Daoy (cell line): Measurements from ENCODE around the gene ECSCR. TPM values are rescaled to one million over a fixed set of nuclear protein-coding genes. Genes with fewer than 3 reads are reported as not detected.
"Not testable (repeated sequence)": the region's sequence is repeated elsewhere in the genome, so short reads cannot be mapped to it uniquely, and the experiment has no call there.

Experiments used
- DNase-seq: peaks from one replicate; pipeline ENCODE4 v3.0.0-alpha.2; 2015; ENCODE audit warnings: low read depth
- total RNA-seq: library from RNA; depleted of rRNA; stranded (reverse); fragments of >200 nt; shearing (Covaris generic); gene quantifications from 2 replicates; pipeline ENCODE4 v1.2.3, GENCODE V29; 2014

The ECSCR gene
- total RNA-seq, 1 experiment from 2014 or later: 0.23 TPM

DNA sequence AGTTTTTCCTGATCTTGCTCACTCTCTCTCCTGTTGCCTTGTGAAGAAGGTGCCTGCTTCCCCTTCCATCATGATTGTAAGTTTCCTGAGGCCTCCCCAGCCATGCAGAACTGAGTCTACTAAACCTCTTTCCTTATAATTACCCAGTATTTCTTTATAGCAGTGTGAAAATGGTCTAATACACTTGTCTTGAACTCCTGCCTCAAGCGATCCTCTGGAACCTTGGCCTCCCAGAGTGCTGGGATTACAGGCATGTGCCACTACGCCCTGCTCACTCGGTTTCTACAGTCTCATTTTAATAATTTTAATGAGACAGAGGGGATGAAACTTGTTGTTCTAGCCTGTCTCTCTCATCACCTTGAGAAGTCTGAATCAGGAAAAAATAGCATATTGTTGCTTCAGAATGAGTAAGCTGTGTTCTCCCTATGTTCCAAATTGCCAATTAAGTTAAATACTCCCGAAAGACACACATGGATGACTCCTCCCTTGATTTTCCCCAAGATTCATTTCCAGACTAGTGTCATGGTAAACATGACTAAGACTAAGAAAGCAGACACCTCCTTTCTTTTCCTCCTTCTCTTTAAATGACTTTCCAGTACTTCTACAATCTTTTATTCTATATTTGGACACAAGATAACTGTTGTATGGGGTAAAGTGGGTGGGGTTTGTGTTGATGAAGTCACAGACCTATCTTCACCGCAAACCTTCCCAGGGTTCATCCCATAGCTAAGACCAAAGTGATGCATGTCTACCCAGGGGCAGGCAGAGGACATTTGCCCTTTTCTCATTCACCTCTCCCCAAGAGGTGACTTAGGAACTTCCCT, 15.4 kb downstream of the ECSCR start:
- DNase-seq: no peak

DNA sequence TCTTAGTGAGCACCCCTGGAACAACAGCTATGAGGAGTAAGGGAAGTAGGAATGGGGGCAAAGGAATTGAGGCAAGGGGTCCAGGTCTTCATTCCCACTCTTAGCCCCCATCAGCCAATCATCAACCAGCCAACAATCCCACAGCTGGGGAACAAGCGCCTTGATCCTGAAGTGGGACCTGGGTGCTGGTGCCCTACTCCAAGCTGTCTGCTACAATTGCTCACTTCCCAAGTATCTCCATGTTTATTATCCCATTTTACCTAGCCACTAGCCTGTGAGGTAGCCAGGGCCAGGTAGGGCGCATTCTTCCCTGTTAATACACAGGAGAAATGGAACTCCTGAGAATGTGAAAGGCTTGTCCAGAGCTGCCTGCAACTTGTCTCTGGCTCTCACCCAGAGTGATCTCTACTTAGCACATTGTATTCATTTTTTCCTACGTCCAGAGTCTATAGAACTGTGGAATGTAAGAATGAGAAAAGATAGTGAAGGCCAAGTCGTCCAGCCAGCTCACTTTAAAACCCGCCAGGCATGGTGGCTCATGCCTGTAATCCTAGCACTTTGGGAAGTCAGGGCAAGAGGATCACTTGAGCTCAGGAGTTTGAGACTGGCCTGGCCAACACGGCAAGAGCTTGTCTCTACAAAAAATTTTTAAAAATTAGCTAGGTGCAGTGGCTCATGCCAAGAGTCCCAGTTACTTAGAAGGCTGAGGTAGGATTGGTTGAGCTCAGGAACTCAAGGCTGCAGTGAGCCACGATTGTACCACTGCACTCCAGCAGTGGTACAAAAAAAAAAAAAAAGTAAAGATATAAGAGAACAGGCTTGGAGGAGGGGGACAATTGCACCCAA, 17.0 kb downstream of the ECSCR start:
- DNase-seq: no peak

DNA sequence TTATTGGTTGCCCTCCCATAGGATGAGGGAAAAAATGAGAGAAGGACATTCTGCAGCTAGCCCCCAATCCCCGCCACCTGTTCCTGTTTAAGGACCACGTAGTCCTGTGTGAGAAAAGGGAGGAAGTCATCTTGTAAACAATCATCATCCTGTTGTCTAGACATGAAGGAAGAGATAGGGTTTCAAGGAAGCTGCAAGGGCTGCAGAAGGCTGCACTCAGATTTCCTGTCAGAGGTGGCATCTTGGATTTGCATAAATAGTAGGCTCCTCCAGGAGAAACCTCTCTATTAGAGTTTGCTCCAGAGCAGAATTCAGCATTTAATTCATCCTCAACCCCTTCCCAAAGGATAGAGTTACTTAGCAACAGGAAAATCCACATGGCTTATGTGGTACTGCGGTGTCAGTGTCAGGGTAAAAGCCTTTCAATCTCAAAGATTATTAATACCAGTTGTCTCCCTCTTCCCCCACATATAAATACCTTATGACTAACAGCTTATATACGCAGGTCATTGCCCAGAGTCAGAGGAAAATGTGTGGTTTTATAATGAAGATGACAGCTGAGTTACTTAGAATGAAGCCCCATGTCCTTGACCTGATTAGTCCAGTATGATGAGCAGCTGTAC, 18.6 kb downstream of the ECSCR start:
- DNase-seq: peak; percentile 57

DNA sequence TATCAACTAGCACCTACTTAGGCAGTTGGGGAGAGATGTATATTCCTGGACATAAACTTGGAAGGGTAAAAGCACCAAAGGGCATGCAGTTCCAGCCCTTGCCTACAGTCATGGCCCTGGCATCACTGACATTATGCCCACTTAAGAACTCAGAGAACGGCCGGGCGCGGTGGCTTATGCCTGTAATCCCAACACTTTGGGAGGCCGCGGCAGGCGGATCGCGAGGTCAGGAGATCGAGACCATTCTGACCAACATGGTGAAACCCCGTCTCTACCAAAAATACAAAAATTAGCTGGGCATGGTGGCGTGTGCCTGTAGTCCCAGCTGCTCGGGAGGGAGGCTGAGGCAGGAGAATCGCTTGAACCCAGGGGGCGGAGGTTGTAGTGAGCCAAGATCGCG, 22.1 kb downstream of the ECSCR start:
- DNase-seq: not testable (repeated sequence)

DNA sequence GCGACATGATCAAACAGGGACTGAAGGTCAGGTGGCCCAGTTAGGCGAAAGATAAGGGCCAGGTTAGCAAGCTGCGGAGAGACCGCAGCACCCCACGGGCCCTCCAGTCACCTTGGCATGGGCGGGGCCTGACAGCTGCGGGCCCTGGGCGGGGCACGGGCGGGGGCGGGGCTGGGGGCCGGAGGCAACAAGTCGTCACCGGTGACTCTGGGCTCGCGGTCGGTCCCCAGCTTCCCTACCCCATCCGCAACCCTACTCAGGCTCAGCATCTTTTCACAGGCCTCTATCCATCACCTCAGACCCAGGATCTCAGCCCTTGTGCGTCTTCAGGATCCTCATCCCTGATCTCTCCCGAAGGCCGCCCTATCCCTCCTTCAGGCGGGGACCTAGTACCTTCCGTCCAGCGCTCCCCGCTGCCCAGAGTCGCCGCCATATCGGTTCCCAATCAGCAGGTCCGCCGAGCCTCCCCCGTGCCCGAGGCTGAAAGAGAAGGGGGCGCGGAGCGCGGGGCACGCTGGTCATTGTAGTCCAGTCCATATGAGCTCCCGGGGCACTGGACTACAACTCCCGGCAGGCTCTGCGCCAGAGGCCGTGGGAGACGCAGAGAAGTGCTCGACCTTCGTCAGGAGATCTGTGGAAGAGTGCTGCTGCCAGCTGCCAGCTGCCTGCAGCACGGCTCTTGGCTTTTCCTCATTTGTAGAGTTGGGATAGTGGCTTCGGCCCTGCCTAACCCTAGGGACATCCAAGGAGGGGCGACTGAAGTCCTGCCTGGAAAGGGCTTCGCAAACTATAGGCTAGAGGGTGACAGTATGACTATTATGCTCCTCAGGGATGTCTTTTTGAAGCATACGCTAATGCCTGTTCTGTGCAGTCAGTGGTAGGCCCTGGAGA, 23.3 kb downstream of the ECSCR start, which contains the start of gene DNAJC18:
Gene DNAJC18 (minus strand): TSS at position 513 of the 891 bp plus-strand sequence. CDS start 80 bp downstream, at position 433.
- peak; percentile 93 for DNase-seq

DNA sequence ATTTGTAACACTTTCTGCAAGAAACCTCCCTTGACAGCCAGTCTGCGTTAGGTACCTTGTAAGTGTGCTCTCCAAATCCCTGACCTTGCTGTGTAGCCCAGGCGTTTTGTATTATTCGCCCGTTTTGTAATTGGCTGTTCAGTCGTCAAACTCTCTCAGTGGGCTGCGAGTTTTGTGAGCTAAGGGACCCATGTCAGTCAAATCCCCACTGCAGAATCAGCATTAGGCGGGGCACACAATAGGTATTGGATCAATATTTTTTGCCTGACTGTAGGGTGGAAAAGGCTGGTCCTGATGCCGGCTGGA, 23.9 kb downstream of the ECSCR start:
- no peak for DNase-seq

DNA sequence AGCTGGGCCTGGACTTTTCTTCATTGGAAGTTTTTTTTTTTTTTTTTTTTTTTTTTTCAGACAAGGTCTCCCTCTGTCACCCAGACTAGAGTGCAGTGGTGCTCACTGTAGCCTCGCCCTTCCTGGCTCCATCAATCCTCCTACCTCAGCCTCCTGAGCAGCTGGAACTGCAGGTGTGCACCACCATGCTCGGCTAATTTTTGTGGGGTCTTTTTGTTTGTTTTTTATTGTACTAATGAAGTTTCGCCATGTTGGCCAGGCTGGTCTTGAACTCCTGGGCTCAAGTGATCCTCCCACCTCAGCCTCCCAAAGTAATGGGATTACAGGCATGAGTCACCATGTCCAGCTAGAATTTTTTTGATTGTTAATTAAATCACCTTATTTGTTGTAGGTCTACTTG, 26.9 kb downstream of the ECSCR start:
- no peak for DNase-seq

DNA sequence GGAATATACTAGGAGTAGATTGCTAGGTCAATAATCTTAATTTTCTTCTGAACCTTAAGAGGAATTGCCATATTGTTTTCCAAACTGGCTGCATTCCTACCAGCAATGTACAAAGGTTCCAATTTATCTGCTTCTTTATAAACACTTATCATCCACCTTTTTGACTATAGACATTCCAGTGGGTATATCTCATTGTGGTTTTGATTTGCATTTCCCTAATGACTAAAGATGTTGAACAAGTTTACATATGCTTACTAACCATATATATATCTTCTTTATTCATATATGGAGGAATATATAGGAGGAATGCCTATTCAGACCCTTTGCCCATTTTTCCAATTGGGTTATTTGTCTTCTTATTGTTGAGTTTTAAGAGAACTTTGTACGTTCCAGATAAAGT, 30.8 kb downstream of the ECSCR start:
- DNase-seq: no peak

DNA sequence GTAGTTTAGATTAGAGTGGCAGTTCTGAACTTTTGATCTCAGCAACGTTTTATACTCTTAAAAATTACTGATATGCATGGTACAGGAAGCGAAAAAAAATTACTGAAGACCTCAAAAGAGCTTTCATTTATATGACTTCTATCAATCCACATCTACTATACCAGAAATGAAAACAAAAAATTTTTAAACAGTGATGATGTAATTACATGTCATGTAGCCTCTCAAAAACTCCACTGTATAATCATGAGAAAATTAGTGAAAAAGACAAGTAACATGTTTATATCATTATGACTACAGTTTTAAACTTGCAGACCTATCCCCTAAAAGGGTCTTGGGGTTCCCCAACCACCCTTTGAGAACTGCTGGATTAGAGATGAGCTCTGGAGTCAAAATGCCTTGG, 32.5 kb downstream of the ECSCR start:
- no peak for DNase-seq

DNA sequence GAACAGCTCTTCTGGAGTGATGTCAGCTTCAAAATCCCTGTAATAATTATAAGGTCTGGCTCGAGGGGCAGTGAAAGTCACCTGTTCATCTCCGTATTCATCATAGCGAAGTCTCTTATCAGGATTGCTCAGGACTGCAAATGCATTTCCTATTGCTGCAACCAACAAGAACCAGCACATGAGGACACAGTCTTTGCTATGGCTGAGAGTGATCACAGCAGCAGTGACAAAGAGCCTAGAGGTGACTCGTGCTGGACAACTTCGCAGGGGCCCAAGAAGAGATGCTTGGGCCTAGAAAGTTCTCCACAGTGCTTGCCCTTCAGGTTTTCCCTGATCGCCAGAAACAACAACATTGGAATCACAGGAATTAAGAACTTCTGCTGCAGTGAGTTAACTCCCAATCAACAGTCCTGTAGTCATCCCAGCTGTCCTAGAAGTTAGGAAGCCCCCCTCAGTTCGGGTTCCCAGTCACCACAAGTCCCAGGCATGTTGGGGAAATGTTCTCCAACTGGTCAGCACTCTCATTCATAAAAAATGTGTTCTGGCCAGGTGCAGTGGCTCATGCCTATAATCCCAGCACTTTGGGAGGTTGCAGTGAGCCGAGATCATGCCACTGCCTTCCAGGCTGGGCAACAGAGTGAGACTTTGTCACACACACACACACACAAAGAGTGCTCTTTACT, 36.2 kb downstream of the ECSCR start:
- no peak for DNase-seq

DNA sequence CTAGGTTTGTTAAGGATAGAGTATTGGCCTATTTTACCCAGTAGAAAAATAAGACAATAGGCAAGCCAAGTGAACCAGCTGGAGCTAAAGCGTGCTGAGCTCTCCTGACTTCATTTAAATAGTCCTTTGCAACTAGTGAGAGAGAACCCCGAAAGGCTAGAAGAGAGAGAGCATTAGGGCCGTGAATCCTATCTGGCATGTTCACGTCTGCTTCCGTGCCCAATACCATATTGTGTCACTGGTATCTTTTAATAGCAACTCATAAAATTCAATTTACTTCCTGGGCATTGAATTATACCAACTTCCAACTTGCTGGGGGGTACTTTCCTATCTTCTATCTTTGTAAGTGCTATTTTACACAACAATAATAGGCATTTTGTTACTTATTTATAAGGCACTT, 37.0 kb downstream of the ECSCR start:
- no peak for DNase-seq

DNA sequence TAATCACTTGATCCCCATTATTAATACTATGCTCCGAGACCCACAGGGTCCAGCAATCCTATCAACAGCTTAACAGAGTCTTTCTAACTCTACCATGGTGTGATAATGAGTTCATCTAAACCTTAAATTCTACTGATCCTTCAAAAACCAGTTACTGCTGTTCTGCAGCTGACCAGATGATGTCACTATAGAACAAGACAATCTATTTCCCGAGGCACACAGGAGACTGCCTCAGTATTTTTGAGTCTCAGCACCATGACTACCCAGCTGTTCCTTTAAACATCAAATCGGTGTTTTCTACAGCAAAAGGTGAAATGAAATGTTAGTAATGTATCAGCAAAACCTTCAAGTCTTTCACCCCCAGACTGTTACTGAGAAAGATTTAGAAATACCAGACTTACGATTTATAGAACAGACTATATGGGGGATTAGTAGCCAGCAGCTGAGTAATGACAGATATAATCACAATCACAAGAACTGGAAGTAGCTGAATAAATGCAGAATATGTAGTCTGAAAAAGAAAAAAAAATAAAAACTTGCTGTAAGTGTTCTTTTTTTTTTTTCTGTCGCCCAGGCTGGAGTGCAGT, 40.1 kb downstream of the ECSCR start:
- peak; percentile 60 for DNase-seq

DNA sequence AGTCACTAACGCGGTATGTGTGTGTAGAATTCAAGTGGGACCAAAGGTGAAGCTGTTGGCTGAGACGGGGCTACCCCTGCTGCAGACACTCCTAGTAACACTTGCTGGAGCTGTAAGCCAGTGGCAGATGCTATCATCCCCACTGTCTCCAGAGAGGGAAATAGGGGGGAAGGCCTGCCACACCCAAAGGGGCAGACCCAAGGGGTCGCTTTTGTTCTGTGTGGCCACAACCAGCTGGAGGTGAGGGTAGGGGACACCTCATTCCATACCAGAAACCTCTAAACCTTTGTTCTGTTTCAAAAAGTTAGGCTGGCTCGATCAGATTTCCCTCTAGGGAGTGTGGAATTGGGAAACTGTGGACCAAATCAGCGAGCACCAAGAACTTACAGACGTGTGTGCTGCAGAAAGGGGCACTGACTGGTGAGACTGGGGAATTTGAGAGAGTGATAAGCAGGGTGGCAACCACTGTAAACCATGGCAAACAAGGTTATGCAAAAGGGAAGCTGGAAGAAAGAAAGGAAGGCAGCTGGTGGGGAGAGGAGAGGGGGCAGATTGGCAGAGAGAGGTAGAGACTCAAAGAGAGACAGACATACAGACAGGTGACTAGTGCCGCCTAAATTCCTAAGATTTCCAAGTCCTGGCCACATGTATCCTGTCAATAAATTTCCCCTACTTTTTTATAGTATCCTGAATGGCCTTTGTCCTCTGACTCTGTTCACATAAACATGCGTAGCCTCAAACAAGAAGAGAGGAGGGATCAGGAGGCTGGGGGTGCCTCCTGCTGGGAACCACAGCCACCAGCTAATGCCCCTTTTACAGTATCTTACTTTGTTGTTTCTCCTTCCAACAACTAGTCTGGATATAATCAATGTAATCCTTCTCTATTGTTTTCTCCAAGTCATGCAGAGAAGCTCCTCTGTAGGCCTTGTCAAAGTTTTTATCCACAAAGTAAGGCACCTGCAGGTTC, 43.0 kb downstream of the ECSCR start:
- DNase-seq: no peak

DNA sequence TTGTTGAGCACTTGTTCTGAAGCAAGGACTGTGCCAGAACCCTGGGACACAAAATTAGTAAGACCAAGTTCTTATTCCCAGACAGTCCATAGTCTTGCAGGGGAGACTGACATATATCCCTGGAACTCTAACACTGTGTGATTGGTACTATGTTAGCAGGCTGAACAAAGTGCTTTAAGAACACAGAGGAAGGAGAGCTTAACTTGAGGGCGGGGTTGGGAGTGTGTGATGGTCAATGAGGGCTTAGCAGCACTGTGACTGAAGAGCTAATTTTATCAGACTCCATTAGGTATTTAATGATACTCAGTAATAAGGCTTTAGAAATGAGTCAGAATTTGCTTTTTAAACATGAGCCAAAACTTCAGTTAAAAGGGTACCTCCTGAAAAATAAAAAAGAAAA, 43.8 kb downstream of the ECSCR start:
- no peak for DNase-seq

DNA sequence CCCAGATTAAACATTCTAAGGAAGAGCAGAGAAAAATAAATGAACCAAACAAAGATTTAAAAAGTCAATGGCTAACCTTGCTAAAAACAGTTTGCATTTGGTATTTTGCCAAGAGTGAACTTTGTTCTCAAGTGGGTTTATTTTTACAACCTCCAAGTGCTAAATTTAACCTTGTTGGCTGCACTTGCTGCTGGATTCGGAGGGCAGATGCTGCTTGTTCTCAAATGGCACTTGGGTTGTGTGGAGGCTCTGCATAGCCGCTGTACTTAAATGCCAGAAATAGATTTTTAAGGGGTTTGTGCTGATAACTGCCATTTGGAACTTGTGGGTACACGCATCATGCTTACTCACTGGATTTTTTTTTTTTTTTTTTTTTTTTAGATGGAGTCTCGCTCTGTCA, 45.3 kb downstream of the ECSCR start:
- no peak for DNase-seq

DNA sequence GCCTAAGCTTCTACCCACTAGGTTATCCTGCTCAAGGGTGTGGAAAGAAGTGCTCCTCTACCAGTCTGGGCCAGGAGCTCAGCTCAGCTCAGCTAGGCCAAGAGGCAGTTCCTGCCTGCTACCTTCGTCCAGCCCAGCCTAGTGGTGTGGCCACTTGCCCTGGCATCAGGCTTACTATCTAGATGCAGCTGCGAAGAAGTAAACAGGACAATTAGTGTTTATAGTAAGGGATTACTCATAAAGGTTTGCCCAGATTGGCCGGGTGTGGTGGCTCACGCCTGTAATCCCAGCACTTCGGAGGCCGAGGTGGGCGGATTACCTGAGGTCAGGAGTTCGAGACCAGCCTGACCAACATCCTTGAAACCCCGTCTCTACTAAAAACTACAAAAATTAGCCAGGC, 45.9 kb downstream of the ECSCR start:
- DNase-seq: no peak

DNA sequence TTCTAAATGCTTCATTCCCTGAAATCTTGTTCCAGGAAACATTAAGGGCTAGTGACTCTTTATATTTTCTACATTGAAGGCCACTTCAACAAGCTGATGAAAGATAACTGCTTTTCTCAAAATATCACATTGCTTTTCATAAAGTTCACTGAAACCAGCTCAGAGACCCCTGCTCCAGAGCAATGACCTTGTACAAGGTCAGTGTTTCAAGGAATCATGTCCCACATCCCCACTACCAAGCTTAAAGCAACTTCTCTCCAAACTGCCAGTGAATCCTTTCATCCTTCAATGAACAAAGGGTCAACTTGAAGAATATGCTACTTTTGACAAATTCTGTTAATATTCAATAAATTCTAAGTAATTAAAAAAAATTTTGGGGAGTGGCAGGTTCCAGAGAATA, 46.7 kb downstream of the ECSCR start:
- DNase-seq: no peak

DNA sequence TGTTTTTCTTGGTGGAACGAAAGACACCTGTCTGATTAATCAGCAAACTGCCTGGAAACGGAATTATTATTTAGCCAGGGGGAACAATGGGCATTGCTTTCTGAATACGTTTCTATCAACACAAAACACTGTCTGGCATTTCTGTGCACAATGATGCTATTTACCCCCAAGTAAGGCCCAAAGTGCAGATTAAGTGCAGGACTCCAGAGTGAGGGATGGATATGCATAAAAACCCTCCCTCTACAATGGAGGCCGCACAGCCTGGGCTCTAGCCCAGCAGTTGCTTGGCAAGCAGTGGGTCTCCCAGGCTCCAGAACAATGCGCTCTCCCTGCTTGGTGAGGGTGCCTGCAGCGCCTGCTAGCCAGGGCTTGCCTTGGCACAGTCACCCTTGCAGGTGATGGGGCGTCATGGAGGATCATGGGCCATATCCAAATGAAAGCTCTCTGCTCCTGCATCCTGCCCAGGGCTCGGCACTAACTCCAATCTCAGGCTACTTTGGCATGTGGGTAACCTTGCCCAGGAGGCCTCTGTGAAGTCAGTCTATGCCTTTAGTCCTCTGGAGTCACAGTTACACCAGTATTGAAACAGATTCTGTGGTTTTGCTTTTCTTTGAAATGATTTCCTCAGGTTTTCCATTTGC, 47.2 kb downstream of the ECSCR start:
- DNase-seq: no peak

DNA sequence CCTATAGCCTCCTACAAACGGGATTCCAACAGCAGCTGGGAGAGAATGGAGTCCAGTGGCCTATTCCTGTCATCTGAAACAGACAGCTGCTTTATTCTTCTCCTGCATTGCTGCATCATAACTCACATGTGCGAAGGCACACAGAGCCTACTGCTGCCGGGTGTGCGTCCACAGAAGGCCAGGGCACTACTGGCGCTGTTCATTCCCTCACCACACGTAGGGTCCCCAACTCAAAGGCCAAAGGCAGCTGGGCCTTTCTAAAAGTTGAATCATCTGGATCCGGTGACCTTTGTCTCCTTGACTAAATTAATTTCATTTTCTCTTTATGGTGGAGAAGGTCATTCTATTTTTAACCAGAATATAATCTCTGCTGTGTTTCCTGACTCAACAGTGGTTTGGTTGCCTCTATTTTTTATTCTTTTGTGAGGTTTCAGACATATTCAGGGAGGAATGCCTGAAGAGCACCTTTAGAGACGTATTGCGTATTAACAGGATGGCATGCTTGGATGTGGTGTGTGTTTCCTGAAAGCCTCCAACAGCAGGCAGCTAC, 47.9 kb downstream of the ECSCR start:
- no peak for DNase-seq
